Loucy (cell line): ENCODE data around the gene ODC1.

Source experiments
- CTCF ChIP-seq: fragments of 200-600 bp; sonication (generic); conservative IDR thresholded peaks from 2 replicates; pipeline ENCODE4 v1.5.1; 2014; ENCODE audit warnings: mild to moderate bottlenecking, antibody characterized with exemption, low read length
- EZH2phosphoT487 ChIP-seq: fragments of 200-600 bp; IDR thresholded peaks from 2 replicates; pipeline ENCODE4 v1.6.1; 2018; ENCODE audit warnings: antibody characterized with exemption, mild to moderate bottlenecking, moderate library complexity, borderline replicate concordance

- TF ChIP-seq CTCF, result no peak
- no peak for TF ChIP-seq EZH2phosphoT487
Observed at GRCh38 chr2:10422732-10423399, 25.3 kb downstream of the ODC1 start.
